ENCODE data around the gene CHURC1. TPM values are rescaled to one million over a fixed set of nuclear protein-coding genes. Genes with fewer than 3 reads are reported as not detected.

CHURC1 gene
- polyA plus RNA-seq, 1 of the 3 experiments (the other 2 are of a cell fraction) = 66.8 TPM

- H3K36me3 ChIP-seq (replicated peaks in 1 of 2; ENCODE audit: control insufficient read depth in 1 of 2, insufficient read depth in 2 of 2, low read length in 1 of 2) = peaks cover 0 to 3% of the 10 kb centered on the region in 2 experiments
- no peaks in the 10 kb centered on the region for H3K79me2 ChIP-seq (ENCODE audit: insufficient read depth)
- no peak for DNase-seq
- no peaks in the 10 kb centered on the region for H3K27me3 ChIP-seq (ENCODE audit: insufficient read depth)
- TF ChIP-seq RFX5 (IDR thresholded peaks at IDR 0.05; ENCODE audit: low read length) (no peak), SMC3 (IDR thresholded peaks at IDR 0.05; ENCODE audit: low read depth, low read length) (no peak), GABPA (IDR thresholded peaks at IDR 0.05; ENCODE audit: low read depth) (no peak), FOSL2 (IDR thresholded peaks at IDR 0.05; ENCODE audit: borderline replicate concordance, low read depth) (no peak), YY1 (IDR thresholded peaks at IDR 0.05; ENCODE audit: low read depth) (no peak)
- H3K4me3 ChIP-seq (ENCODE audit: low read depth in 2 of 2, low read length in 1 of 2) = no peak overlapping the region
- no peak overlapping the region for H3K27ac ChIP-seq (ENCODE audit: low read depth in 2 of 2, low read length in 1 of 2)
- ChIA-PET POLR2A (no interaction called here), CTCF (interaction anchor here (1.1 to 1.8 kb wide), 2 partner anchors 19 to 52 kb away, joined by 3 to 7 read pairs; partner anchors contain the start of gene FNTB)
- no peak overlapping the region for H3K9ac ChIP-seq
- peaks cover 10 to 19% of the 10 kb centered on the region in 2 experiments; a peak in 3 of 4 replicates for H3K4me1 ChIP-seq (ENCODE audit: control insufficient read depth in 1 of 2, insufficient read depth in 2 of 2, low read depth in 1 of 2, low read length in 1 of 2)
- H3F3A ChIP-seq (replicated peaks; ENCODE audit: insufficient read depth) = no peaks in the 10 kb centered on the region
- H4K20me1 ChIP-seq (ENCODE audit: insufficient read depth) = no peaks in the 10 kb centered on the region
- WGBS (ENCODE audit: low lambda C conversion rate) = 96% methylated on average over 7 of the region's 7 CpGs
- H3K4me2 ChIP-seq = no peak overlapping the region
- no peaks in the 10 kb centered on the region for H3K9me3 ChIP-seq
- no peak overlapping the region for H2AFZ ChIP-seq (ENCODE audit: low read depth)
- no peaks in the 10 kb centered on the region for H3K9me2 ChIP-seq
Measured at GRCh38 chr14:64968167-64968566, 53.9 kb downstream of the CHURC1 start.

GRCh38 chr14:64968651-64969050 is 54.4 kb downstream of the CHURC1 start:
- H4K20me1 ChIP-seq (ENCODE audit: insufficient read depth) = no peaks in the 10 kb centered on the region
- H3K4me3 ChIP-seq (ENCODE audit: low read depth in 2 of 2, low read length in 1 of 2) = no peak overlapping the region
- H3K4me1 ChIP-seq (ENCODE audit: control insufficient read depth in 1 of 2, insufficient read depth in 2 of 2, low read depth in 1 of 2, low read length in 1 of 2) = peaks cover 10 to 19% of the 10 kb centered on the region in 2 experiments; a peak in 3 of 4 replicates
- no peaks in the 10 kb centered on the region for H3K79me2 ChIP-seq (ENCODE audit: insufficient read depth)
- no peaks in the 10 kb centered on the region for H3K27me3 ChIP-seq (ENCODE audit: insufficient read depth)
- H3F3A ChIP-seq (replicated peaks; ENCODE audit: insufficient read depth) = no peaks in the 10 kb centered on the region
- no peak for DNase-seq
- no peak overlapping the region for H3K4me2 ChIP-seq
- H3K9ac ChIP-seq = no peak overlapping the region
- H3K36me3 ChIP-seq (replicated peaks in 1 of 2; ENCODE audit: control insufficient read depth in 1 of 2, insufficient read depth in 2 of 2, low read length in 1 of 2) = peaks cover 0 to 3% of the 10 kb centered on the region in 2 experiments
- H2AFZ ChIP-seq (ENCODE audit: low read depth) = no peak overlapping the region
- WGBS (ENCODE audit: low lambda C conversion rate) = 91% methylated on average over 6 of the region's 6 CpGs
- no peak overlapping the region for H3K27ac ChIP-seq (ENCODE audit: low read depth in 2 of 2, low read length in 1 of 2)
- H3K9me3 ChIP-seq = no peaks in the 10 kb centered on the region
- CTCF ChIA-PET = interaction anchor here (1.1 to 1.8 kb wide), 2 partner anchors 18 to 51 kb away, joined by 3 to 7 read pairs; partner anchors contain the start of gene FNTB
- TF ChIP-seq FOSL2 (IDR thresholded peaks at IDR 0.05; ENCODE audit: borderline replicate concordance, low read depth) (no peak), POLR2AphosphoS5 (IDR thresholded peaks at IDR 0.05; ENCODE audit: low read depth, low read length) (no peak), MEF2A (IDR thresholded peaks at IDR 0.05; ENCODE audit: borderline replicate concordance, low read depth) (no peak), FOXJ3 (CRISPR knock-in tag; IDR thresholded peaks at IDR 0.05) (no peak), RXRA (IDR thresholded peaks at IDR 0.05; ENCODE audit: borderline replicate concordance, low read depth) (no peak), FOXM1 (IDR thresholded peaks at IDR 0.05; ENCODE audit: low read depth) (no peak), USF2 (IDR thresholded peaks at IDR 0.05; ENCODE audit: borderline replicate concordance, low read depth, low read length) (no peak)
- POLR2A ChIA-PET = no interaction called here
- H3K9me2 ChIP-seq = no peaks in the 10 kb centered on the region

- Histone ChIP-seq H3K36me3 (replicated peaks in 1 of 2; ENCODE audit: control insufficient read depth in 1 of 2, insufficient read depth in 2 of 2, low read length in 1 of 2) (peaks cover 0 to 3% of the 10 kb centered on the region in 2 experiments), H3K4me1 (ENCODE audit: control insufficient read depth in 1 of 2, insufficient read depth in 2 of 2, low read depth in 1 of 2, low read length in 1 of 2) (peaks cover 10 to 19% of the 10 kb centered on the region in 2 experiments; a peak in 3 of 4 replicates), H3K9ac (no peak overlapping the region), H4K20me1 (ENCODE audit: insufficient read depth) (no peaks in the 10 kb centered on the region), H3F3A (replicated peaks; ENCODE audit: insufficient read depth) (no peaks in the 10 kb centered on the region), H3K4me3 (ENCODE audit: low read depth in 2 of 2, low read length in 1 of 2) (no peak overlapping the region), H3K4me2 (no peak overlapping the region), H3K27ac (ENCODE audit: low read depth in 2 of 2, low read length in 1 of 2) (no peak overlapping the region), H3K79me2 (ENCODE audit: insufficient read depth) (no peaks in the 10 kb centered on the region), H3K9me3 (no peaks in the 10 kb centered on the region), H3K27me3 (ENCODE audit: insufficient read depth) (no peaks in the 10 kb centered on the region), H3K9me2 (no peaks in the 10 kb centered on the region), H2AFZ (ENCODE audit: low read depth) (no peak overlapping the region)
- ChIA-PET POLR2A (no interaction called here), CTCF (interaction anchor here (0.6 to 1.7 kb wide), 6 partner anchors 9 to 59 kb away, joined by 3 to 10 read pairs (median 4); partner anchors contain the start of gene FNTB)
- DNase-seq = no peak
- WGBS (ENCODE audit: low lambda C conversion rate) = 98% methylated on average over 3 of the region's 3 CpGs
- TF ChIP-seq MXI1 (IDR thresholded peaks at IDR 0.05; ENCODE audit: low read depth, low read length) (no peak), RCOR1 (IDR thresholded peaks at IDR 0.05; ENCODE audit: low read length) (no peak), CTCF (IDR thresholded peaks at IDR 0.05) (no peak), GABPA (IDR thresholded peaks at IDR 0.05; ENCODE audit: low read depth) (no peak), NRF1 (IDR thresholded peaks at IDR 0.05; ENCODE audit: low read depth, low read length) (no peak), FOXM1 (IDR thresholded peaks at IDR 0.05; ENCODE audit: low read depth) (no peak), USF2 (IDR thresholded peaks at IDR 0.05; ENCODE audit: borderline replicate concordance, low read depth, low read length) (no peak), SMC3 (IDR thresholded peaks at IDR 0.05; ENCODE audit: low read depth, low read length) (no peak), RAD21 (IDR thresholded peaks at IDR 0.05; ENCODE audit: low read length) (no peak), RXRA (IDR thresholded peaks at IDR 0.05; ENCODE audit: borderline replicate concordance, low read depth) (no peak), MAX (IDR thresholded peaks at IDR 0.05; ENCODE audit: low read depth) (no peak)
Measured at GRCh38 chr14:64970041-64970440, 55.8 kb downstream of the CHURC1 start.

Measured in SK-N-SH (cell line).